Suprapubic skin (tissue), 4 donors: ENCODE data around the gene LMF1. TPM values are rescaled to one million over a fixed set of nuclear protein-coding genes. Genes with fewer than 3 reads are reported as not detected.

Source experiments
- DNase-seq, 2 donors: peaks; one replicate each; pipeline ENCODE4 v3.0.0-alpha.2; 2019; ENCODE audit warnings: low spot score in 2 of 2
- H3K27ac ChIP-seq: fragments of 200-600 bp; sonication (generic); one replicate; pipeline ENCODE4 v1.5.1; 2019
- H3K27me3 ChIP-seq: fragments of 200-600 bp; sonication (generic); one replicate; pipeline ENCODE4 v1.5.1; 2019
- H3K36me3 ChIP-seq: fragments of 200-600 bp; sonication (generic); one replicate; pipeline ENCODE4 v1.5.1; 2019
- H3K4me1 ChIP-seq: fragments of 200-600 bp; sonication (generic); one replicate; pipeline ENCODE4 v1.5.1; 2019
- H3K4me3 ChIP-seq: fragments of 200-600 bp; sonication (generic); one replicate; pipeline ENCODE4 v1.5.1; 2019; ENCODE audit warnings: mild to moderate bottlenecking
- H3K9me3 ChIP-seq: fragments of 200-600 bp; sonication (generic); one replicate; pipeline ENCODE4 v1.5.1; 2019
- EP300 ChIP-seq: sonication (generic); formaldehyde crosslinking; IDR thresholded peaks from one replicate; pipeline ENCODE4 v1.6.1; 2017; ENCODE audit warnings: antibody characterized with exemption
- POLR2A ChIP-seq, 2 donors: fragments of 450-650 bp; IDR thresholded peaks; one replicate each; pipeline ENCODE4 v1.6.1; 2017; ENCODE audit warnings: antibody characterized with exemption in 2 of 2, mild to moderate bottlenecking in 2 of 2, moderate library complexity in 2 of 2
- POLR2AphosphoS5 ChIP-seq, 3 donors: sonication (generic); formaldehyde crosslinking; IDR thresholded peaks; one replicate each; pipeline ENCODE4 v1.6.1; 2017; ENCODE audit warnings: antibody characterized with exemption in 3 of 3
- WGBS: methylation state at CpG from one replicate; pipeline ENCODE4 v1.1.5; 2018; 5-methylcytosine and 5-hydroxymethylcytosine counted together
- total RNA-seq, 4 donors: library from RNA; depleted of rRNA; stranded (reverse); fragments of >200 nt; gene quantifications; one replicate each; pipeline ENCODE4 v1.1.0, GENCODE V29; 2016
- TF ChIP-seq, protein P1 (sequence below), 2 donors: fragments of 200-600 bp in 1 of 2; fragments of 450-650 bp in 1 of 2; sonication (generic) in 1 of 2; IDR thresholded peaks; one replicate each; pipeline ENCODE4 v1.5.1; 2016 to 2019; ENCODE audit warnings: antibody characterized with exemption in 2 of 2, mild to moderate bottlenecking in 1 of 2, moderate library complexity in 1 of 2

LMF1 gene
- total RNA-seq, 4 donors from 2014 or later: 32.1 to 117 (median 38.0) TPM

DNA sequence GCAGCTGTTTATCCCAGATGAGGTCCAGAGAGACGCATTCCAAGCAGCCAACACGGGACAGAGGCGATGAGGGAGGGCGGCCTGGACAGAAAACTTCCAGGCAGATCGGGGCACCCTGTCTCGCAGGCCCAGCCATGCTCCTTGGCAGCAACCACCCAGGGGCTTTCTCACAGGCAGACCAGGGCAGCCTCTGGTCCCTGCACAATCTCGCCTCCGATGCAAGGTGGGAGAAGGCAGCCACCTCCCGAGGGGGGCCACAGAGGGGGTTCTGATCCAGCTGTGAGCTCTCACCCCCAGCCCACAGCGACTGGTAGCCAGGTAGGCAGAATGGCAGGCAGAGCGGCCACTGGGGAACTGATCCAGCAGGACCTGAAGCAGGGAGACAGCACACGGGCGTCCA is 48.7 kb downstream of the LMF1 start:
- 95% methylated on average over 13 of the region's 13 CpGs for WGBS
- Histone ChIP-seq H3K27me3 (no peaks in the 10 kb centered on the region), H3K27ac (no peak overlapping the region), H3K36me3 (peaks cover 31% of the 10 kb centered on the region), H3K9me3 (no peaks in the 10 kb centered on the region), H3K4me3 (no peak overlapping the region), H3K4me1 (peaks cover 15% of the 10 kb centered on the region)
- no peak for DNase-seq
- no peak for TF ChIP-seq POLR2AphosphoS5 (IDR thresholded peaks at IDR 0.05)
- TF ChIP-seq, protein P1, sequence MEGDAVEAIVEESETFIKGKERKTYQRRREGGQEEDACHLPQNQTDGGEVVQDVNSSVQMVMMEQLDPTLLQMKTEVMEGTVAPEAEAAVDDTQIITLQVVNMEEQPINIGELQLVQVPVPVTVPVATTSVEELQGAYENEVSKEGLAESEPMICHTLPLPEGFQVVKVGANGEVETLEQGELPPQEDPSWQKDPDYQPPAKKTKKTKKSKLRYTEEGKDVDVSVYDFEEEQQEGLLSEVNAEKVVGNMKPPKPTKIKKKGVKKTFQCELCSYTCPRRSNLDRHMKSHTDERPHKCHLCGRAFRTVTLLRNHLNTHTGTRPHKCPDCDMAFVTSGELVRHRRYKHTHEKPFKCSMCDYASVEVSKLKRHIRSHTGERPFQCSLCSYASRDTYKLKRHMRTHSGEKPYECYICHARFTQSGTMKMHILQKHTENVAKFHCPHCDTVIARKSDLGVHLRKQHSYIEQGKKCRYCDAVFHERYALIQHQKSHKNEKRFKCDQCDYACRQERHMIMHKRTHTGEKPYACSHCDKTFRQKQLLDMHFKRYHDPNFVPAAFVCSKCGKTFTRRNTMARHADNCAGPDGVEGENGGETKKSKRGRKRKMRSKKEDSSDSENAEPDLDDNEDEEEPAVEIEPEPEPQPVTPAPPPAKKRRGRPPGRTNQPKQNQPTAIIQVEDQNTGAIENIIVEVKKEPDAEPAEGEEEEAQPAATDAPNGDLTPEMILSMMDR (IDR thresholded peaks at IDR 0.05): no peak
- TF ChIP-seq EP300: no peak
- TF ChIP-seq POLR2A (IDR thresholded peaks at IDR 0.05): no peak

DNA sequence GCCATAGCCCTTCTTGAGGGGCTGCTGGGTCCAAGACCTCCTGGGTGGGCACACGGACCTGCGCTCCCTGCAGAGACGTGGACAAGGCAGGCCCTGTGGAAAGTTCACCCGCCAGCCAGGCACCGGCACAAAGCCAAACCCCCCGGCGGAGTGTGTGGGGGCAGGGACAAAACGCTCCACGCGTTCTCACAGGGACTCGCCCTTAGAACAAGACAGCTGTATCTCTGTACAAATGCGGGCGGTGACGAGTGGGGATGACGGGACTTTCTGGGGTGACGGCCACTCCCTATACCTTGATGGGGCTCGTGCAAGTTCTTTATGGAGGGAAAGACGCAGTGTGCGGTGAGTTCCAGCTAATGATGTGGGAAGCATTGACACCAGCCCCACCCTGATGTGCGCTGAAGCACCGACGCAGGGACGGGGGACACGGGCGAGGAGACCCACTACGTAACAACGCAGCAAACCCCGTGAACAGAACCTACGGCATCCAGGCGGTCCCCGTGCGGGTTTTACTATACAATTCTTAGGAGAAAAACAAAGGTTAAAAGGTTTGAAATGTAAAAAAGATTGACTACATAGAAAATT is 49.4 kb downstream of the LMF1 start:
- peaks cover 25% of the 10 kb centered on the region for H3K36me3 ChIP-seq
- peak overlapping the region; percentile 43 for H3K27ac ChIP-seq
- H3K9me3 ChIP-seq: no peaks in the 10 kb centered on the region
- H3K4me3 ChIP-seq: no peak overlapping the region
- TF ChIP-seq POLR2A (IDR thresholded peaks at IDR 0.05) (no peak), EP300 (no peak), POLR2AphosphoS5 (IDR thresholded peaks at IDR 0.05) (no peak)
- TF ChIP-seq, protein P1 (IDR thresholded peaks at IDR 0.05): no peak
- DNase-seq: no peak
- no peaks in the 10 kb centered on the region for H3K27me3 ChIP-seq
- H3K4me1 ChIP-seq: peaks cover 15% of the 10 kb centered on the region
- WGBS: 89% methylated on average over 27 of the region's 32 CpGs

DNA sequence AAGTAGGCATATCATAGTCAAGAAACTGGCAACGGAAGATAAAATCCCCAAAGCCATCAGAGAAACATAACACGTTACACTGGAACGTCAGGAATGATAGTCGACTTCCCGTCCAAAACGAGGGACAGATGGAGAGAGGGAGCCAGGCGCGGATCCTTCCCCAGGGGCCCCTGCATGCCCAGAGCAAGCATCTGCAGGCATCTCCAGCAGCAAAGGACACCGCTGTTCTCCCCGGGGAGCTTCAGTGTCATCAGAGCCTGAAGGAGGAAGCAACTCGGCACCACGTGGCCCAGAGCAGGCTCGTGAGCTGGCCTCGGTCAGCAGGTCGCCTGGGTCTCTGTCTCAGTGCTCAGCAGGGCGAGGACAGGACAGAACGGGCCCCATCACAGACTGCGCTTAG is 50.1 kb downstream of the LMF1 start:
- peaks cover 18% of the 10 kb centered on the region for H3K36me3 ChIP-seq
- H3K27ac ChIP-seq: peak overlapping the region; percentile 43
- 71% methylated on average over 17 of the region's 18 CpGs for WGBS
- H3K4me3 ChIP-seq: no peak overlapping the region
- H3K9me3 ChIP-seq: no peaks in the 10 kb centered on the region
- no peak for TF ChIP-seq POLR2A (IDR thresholded peaks at IDR 0.05)
- no peak for TF ChIP-seq EP300
- TF ChIP-seq, protein P1 (IDR thresholded peaks at IDR 0.05): no peak
- TF ChIP-seq POLR2AphosphoS5 (IDR thresholded peaks at IDR 0.05): no peak
- H3K4me1 ChIP-seq: peaks cover 15% of the 10 kb centered on the region
- H3K27me3 ChIP-seq: no peaks in the 10 kb centered on the region
- DNase-seq: no peak

DNA sequence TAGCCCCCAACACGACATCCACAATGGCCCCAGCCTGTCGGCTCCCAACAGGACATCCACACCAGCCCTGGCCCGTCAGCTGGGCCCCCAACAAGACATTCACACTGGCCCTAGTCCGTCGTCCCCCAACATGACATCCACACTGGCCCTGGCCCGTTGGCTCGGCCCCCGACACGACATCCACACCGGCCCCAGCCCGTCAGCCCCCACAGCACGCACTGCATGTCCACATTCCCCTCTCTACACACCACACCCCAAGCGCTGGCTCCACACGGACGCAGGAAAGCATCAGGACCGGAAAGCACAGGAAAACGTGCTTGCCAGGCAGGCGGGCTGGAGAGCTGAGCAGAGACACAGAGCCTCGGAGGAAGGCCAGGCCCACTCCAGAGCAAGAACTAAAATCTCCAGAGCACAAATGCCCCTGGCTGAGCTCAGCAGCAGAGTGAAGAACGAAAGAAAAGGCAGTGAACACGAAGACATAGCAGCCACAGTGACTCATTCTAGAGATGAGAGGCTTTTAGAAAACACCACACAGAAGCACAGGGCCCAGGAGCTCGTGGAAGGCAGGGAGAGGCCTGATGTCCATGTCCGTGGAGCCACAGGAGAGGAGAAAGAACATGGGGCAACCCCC is 50.6 kb downstream of the LMF1 start:
- H3K4me1 ChIP-seq: peaks cover 15% of the 10 kb centered on the region
- TF ChIP-seq POLR2A (IDR thresholded peaks at IDR 0.05) (no peak), POLR2AphosphoS5 (IDR thresholded peaks at IDR 0.05) (no peak), EP300 (no peak)
- TF ChIP-seq, protein P1 (IDR thresholded peaks at IDR 0.05): no peak
- H3K4me3 ChIP-seq: no peak overlapping the region
- DNase-seq: no peak
- peaks cover 18% of the 10 kb centered on the region for H3K36me3 ChIP-seq
- no peaks in the 10 kb centered on the region for H3K9me3 ChIP-seq
- H3K27me3 ChIP-seq: no peaks in the 10 kb centered on the region
- WGBS: 77% methylated on average over 22 of the region's 23 CpGs
- H3K27ac ChIP-seq: peak overlapping the region; percentile 39

DNA sequence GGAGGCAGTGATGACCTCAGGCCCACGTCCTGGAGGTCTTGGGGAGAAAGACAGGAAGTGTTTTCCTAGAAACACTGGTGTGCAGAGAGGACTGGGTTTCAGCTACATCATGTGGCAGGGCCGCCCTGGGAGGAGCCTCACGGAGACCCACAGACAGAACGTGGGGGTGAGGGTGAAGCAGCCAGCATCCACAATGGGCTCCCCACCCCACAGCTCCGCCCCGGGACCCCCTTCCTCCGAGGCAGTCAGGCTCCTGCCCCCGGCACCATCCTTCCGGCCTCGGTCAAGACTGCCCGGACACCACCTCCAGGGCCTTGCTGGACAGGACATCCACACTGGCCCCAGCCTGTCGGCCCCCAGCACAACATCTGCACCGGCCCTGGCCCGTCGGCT is 51.1 kb downstream of the LMF1 start:
- Histone ChIP-seq H3K9me3 (no peaks in the 10 kb centered on the region), H3K4me1 (peaks cover 15% of the 10 kb centered on the region), H3K4me3 (no peak overlapping the region), H3K27ac (peak overlapping the region; percentile 39), H3K27me3 (no peaks in the 10 kb centered on the region), H3K36me3 (peaks cover 18% of the 10 kb centered on the region)
- TF ChIP-seq POLR2AphosphoS5 (IDR thresholded peaks at IDR 0.05) (no peak), POLR2A (IDR thresholded peaks at IDR 0.05) (no peak), EP300 (no peak)
- TF ChIP-seq, protein P1 (IDR thresholded peaks at IDR 0.05): no peak
- DNase-seq: no peak
- 82% methylated on average over 4 of the region's 15 CpGs for WGBS
